Mesenteric fat pad (tissue), 1 donor: ENCODE measurements around the gene RPP25L. TPM values are rescaled to one million over a fixed set of nuclear protein-coding genes. Genes with fewer than 3 reads are reported as not detected.

Source experiments
- DNase-seq: peaks from one replicate; pipeline ENCODE4 v3.0.0-alpha.2; 2020; ENCODE audit warnings: low spot score
- total RNA-seq: library from RNA; stranded (reverse); fragmentation: NEBNext Ultra II Directional; extraction: Animal tissue kit (Norgen Biotek cat#: 25700); gene quantifications from one replicate; pipeline ENCODE4 v1.2.1, GENCODE V29; 2021
- donor health status: DM: yes; HTN: yes; CAD: no.

RPP25L gene
- total RNA-seq, 1 donor from 2014 or later: 14.8 TPM

GRCh38 chr9:34638138-34638445 is 26.2 kb upstream of the RPP25L start:
- DNase-seq: no peak

GRCh38 chr9:34637356-34638137 is 25.6 kb upstream of the RPP25L start, which contains the start of gene SIGMAR1:
Gene SIGMAR1 (minus strand): TSS chr9:34637787. CDS start chr9:34637697, 90 bp downstream.
- peak; percentile 99 for DNase-seq

GRCh38 chr9:34636791-34637355 is 25.0 kb upstream of the RPP25L start:
- no peak for DNase-seq

- DNase-seq: no peak
Measured at GRCh38 chr9:34635556-34635955, 23.7 kb upstream of the RPP25L start.

- DNase-seq: no peak
Measured at GRCh38 chr9:34634551-34635248, 22.8 kb upstream of the RPP25L start.

GRCh38 chr9:34633851-34634550 is 22.1 kb upstream of the RPP25L start:
- no peak for DNase-seq

- DNase-seq: no peak
Measured at GRCh38 chr9:34633166-34633565, 21.3 kb upstream of the RPP25L start.

GRCh38 chr9:34630402-34631154 is 18.7 kb upstream of the RPP25L start:
- DNase-seq: no peak

- DNase-seq: no peak
Measured at GRCh38 chr9:34629491-34629808, 17.6 kb upstream of the RPP25L start.

GRCh38 chr9:34628656-34629490 is 17.0 kb upstream of the RPP25L start, which contains the start of gene ARID3C:
Gene ARID3C (minus strand): TSS chr9:34629066. CDS start chr9:34628014, 1,052 bp downstream.
- no peak for DNase-seq

GRCh38 chr9:34627716-34628655 is 16.1 kb upstream of the RPP25L start:
- DNase-seq: no peak

- no peak for DNase-seq
Measured at GRCh38 chr9:34625186-34625486, 13.2 kb upstream of the RPP25L start.

- no peak for DNase-seq
Measured at GRCh38 chr9:34624475-34625185, 12.7 kb upstream of the RPP25L start.

- no peak for DNase-seq
Measured at GRCh38 chr9:34623374-34624235, 11.7 kb upstream of the RPP25L start.

GRCh38 chr9:34620061-34620994 is 8.4 kb upstream of the RPP25L start, which contains the start of gene DCTN3:
Gene DCTN3 (minus strand): TSS chr9:34620495. CDS start chr9:34620464, 31 bp downstream.
- peak; percentile 95 for DNase-seq

- DNase-seq: no peak
Measured at GRCh38 chr9:34615132-34615531, 3.2 kb upstream of the RPP25L start.
